Glutamatergic neuron (in vitro differentiated cells): ENCODE results near the gene SHLD1. TPM values are rescaled to one million over a fixed set of nuclear protein-coding genes. Genes with fewer than 3 reads are reported as not detected.

ENCODE experiments used
- DNase-seq: peaks from one replicate; pipeline ENCODE4 v3.0.0; 2022
- H3K27ac Mint-ChIP-seq: one replicate; pipeline ENCODE4 v1.8.0; 2020; ENCODE audit warnings: mild to moderate bottlenecking, mixed read lengths, inconsistent platforms; ENCODE audit not compliant: unreplicated experiment
- H3K27me3 Mint-ChIP-seq: one replicate; pipeline ENCODE4 v1.8.0; 2020; ENCODE audit warnings: mild to moderate bottlenecking, moderate library complexity, mixed read lengths, inconsistent platforms; ENCODE audit not compliant: unreplicated experiment
- H3K36me3 Mint-ChIP-seq: one replicate; pipeline ENCODE4 v1.8.0; 2020; ENCODE audit warnings: mild to moderate bottlenecking, mixed read lengths, inconsistent platforms; ENCODE audit not compliant: unreplicated experiment
- H3K4me1 Mint-ChIP-seq: one replicate; pipeline ENCODE4 v1.8.0; 2020; ENCODE audit warnings: mild to moderate bottlenecking, low read depth, mixed read lengths, inconsistent platforms; ENCODE audit not compliant: unreplicated experiment
- H3K4me3 Mint-ChIP-seq: one replicate; pipeline ENCODE4 v1.8.0; 2020; ENCODE audit warnings: mild to moderate bottlenecking, mixed read lengths, inconsistent platforms; ENCODE audit not compliant: unreplicated experiment
- H3K9me3 Mint-ChIP-seq: one replicate; pipeline ENCODE4 v1.8.0; 2020; ENCODE audit warnings: mild to moderate bottlenecking, moderate library complexity, mixed read lengths, inconsistent platforms; ENCODE audit not compliant: unreplicated experiment
- total RNA-seq: library from RNA; stranded (reverse); fragmentation: NEBNext Ultra II Directional; extraction: Animal tissue kit (Norgen Biotek cat#: 25700); gene quantifications from one replicate; pipeline ENCODE4 v1.2.1, GENCODE V29; 2021; ENCODE audit not compliant: unreplicated experiment
- TF ChIP-seq, protein P1 (sequence below): fragments of 200-600 bp; sonication (generic); IDR thresholded peaks from one replicate; pipeline ENCODE4 v1.5.0; 2021; ENCODE audit not compliant: partially characterized antibody, unreplicated experiment

Gene SHLD1
- total RNA-seq, 1 donor from 2014 or later: 4.0 TPM

DNA sequence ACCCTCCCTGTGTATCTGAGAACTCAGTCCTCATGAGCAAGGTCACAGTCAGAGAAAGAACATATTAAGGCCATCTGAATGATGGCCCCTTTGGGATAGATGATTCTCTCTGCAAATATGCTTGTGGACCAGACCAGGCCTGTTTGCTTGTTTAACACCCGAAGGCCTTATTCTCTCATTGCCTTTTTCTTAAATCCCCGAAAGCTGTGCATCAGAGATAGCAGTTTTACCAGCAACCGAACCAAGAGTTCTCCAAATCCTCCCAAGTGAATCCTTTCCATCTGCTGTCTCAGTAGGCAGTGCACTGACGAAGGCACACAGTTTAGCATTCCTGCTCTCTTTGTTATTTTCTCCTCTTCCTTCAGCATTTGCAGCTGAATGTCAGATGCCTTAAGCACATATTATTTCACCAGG is 120.4 kb downstream of the SHLD1 start:
- H3K4me1 Mint-ChIP-seq: peaks cover 4% of the 10 kb centered on the region

DNA sequence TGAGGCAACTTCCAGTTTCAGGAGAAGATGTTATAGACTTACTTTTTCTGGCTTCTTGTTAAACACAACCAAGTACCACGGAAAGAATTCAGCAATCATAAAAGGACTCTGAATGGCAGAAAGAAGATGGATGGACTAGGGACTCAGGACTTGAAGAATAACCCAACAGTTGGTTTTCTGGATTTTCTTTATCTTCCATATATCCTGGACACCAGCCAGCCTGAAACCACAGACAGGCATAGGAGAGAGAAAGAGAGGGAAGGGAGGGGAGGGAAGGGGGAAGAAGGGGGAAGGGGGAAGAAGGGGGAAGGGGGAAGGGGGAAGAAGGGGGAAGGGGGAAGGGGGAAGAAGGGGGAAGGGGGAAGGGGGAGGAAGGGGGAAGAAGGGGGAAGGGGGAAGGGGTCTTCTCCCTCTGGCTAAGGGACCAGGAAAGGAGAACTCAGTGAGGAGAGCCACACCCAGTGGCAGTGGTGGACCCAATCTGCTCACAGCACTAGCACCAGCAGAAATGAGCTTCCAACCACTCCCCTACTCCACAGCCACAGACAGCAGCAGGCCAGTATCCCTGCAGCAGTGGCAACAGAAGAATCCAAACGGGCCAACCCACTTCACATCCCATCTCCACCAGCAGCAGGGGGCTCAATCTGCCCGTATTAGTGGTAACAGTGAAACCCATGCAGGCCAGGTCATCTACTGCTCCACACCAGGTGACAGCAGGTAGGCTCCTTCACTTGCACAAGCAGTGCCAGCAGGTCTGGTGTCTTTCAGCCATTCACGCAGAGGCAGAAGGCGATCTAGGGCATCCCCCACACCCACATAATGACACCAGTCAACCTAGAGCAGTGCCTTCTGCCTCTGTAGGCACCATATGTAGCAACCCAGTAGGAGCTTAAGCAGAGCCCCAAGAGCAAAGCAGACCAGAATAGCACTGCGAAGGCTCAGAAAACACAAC is 121.5 kb downstream of the SHLD1 start:
- TF ChIP-seq, protein P1, sequence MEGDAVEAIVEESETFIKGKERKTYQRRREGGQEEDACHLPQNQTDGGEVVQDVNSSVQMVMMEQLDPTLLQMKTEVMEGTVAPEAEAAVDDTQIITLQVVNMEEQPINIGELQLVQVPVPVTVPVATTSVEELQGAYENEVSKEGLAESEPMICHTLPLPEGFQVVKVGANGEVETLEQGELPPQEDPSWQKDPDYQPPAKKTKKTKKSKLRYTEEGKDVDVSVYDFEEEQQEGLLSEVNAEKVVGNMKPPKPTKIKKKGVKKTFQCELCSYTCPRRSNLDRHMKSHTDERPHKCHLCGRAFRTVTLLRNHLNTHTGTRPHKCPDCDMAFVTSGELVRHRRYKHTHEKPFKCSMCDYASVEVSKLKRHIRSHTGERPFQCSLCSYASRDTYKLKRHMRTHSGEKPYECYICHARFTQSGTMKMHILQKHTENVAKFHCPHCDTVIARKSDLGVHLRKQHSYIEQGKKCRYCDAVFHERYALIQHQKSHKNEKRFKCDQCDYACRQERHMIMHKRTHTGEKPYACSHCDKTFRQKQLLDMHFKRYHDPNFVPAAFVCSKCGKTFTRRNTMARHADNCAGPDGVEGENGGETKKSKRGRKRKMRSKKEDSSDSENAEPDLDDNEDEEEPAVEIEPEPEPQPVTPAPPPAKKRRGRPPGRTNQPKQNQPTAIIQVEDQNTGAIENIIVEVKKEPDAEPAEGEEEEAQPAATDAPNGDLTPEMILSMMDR: no peak
- DNase-seq: no peak
- Mint-ChIP-seq H3K9me3 (no peaks in the 10 kb centered on the region), H3K36me3 (no peaks in the 10 kb centered on the region), H3K27ac (no peak overlapping the region), H3K4me3 (no peak overlapping the region), H3K27me3 (no peaks in the 10 kb centered on the region), H3K4me1 (peaks cover 4% of the 10 kb centered on the region)

More for the DNA sequence above, 120.4 kb downstream of the SHLD1 start:
- H3K27me3 Mint-ChIP-seq: no peaks in the 10 kb centered on the region
- no peaks in the 10 kb centered on the region for H3K9me3 Mint-ChIP-seq
- no peak overlapping the region for H3K4me3 Mint-ChIP-seq
- H3K36me3 Mint-ChIP-seq: no peaks in the 10 kb centered on the region
- no peak for DNase-seq
- H3K27ac Mint-ChIP-seq: no peak overlapping the region
- TF ChIP-seq, protein P1: no peak

GRCh38 chr20:5877128-5877527 is 126.9 kb downstream of the SHLD1 start:
- TF ChIP-seq, protein P1: no peak
- H3K9me3 Mint-ChIP-seq: no peaks in the 10 kb centered on the region
- no peaks in the 10 kb centered on the region for H3K36me3 Mint-ChIP-seq
- no peaks in the 10 kb centered on the region for H3K27me3 Mint-ChIP-seq
- no peak for DNase-seq
- no peak overlapping the region for H3K27ac Mint-ChIP-seq
- H3K4me3 Mint-ChIP-seq: no peak overlapping the region
- H3K4me1 Mint-ChIP-seq: no peaks in the 10 kb centered on the region

DNA sequence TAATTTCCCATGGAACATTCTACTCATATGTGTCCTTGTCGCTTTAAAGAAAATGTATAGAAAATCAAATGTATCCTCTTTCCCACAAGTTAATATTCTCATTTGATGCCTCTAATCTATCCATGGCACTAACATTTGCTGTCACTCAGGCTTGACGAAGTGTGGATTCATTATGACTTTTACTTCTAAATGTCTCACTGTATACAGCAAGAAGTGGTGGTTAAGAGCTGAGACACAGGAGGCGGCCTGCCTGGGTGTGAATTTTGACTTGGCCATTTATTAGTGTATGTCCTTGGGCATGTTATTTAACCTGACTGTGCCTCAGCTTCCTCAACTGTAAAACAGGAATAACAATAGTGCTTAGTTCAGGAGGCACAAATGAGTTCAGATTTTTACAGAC is 130.1 kb downstream of the SHLD1 start:
- DNase-seq: no peak
- no peaks in the 10 kb centered on the region for H3K4me1 Mint-ChIP-seq
- no peaks in the 10 kb centered on the region for H3K36me3 Mint-ChIP-seq
- H3K9me3 Mint-ChIP-seq: no peaks in the 10 kb centered on the region
- TF ChIP-seq, protein P1: no peak
- H3K27ac Mint-ChIP-seq: no peak overlapping the region
- H3K4me3 Mint-ChIP-seq: no peak overlapping the region
- no peaks in the 10 kb centered on the region for H3K27me3 Mint-ChIP-seq

GRCh38 chr20:5881703-5882102 is 131.5 kb downstream of the SHLD1 start:
- Mint-ChIP-seq H3K27ac (no peak overlapping the region), H3K9me3 (no peaks in the 10 kb centered on the region), H3K4me3 (no peak overlapping the region), H3K27me3 (no peaks in the 10 kb centered on the region), H3K36me3 (no peaks in the 10 kb centered on the region), H3K4me1 (peaks cover 2% of the 10 kb centered on the region)
- no peak for DNase-seq
- TF ChIP-seq, protein P1: no peak
